Brain microvascular endothelial cell (primary cell): ENCODE measurements around the gene MLEC.

Experiments
- DNase-seq: peaks from one replicate; pipeline ENCODE4 v3.0.0-alpha.2; 2020
- H3K27ac ChIP-seq: fragments of 250-450 bp; sonication (Bioruptor Pico); 2 replicates; pipeline ENCODE4 v1.5.1; 2020; ENCODE audit warnings: mild to moderate bottlenecking, moderate library complexity
- H3K27me3 ChIP-seq: fragments of 250-450 bp; sonication (Bioruptor Pico); replicated peaks from 2 replicates; pipeline ENCODE4 v1.5.1; 2020; ENCODE audit warnings: mild to moderate bottlenecking
- H3K36me3 ChIP-seq: fragments of 250-450 bp; sonication (Bioruptor Pico); replicated peaks from 2 replicates; pipeline ENCODE4 v1.5.1; 2020; ENCODE audit warnings: mild to moderate bottlenecking
- H3K4me3 ChIP-seq: 2 replicates; pipeline ENCODE4 v1.5.1; 2011; ENCODE audit warnings: low read depth, mild to moderate bottlenecking, control low read depth, low read length, moderate library complexity
- in situ Hi-C: cut with HindIII; loops from 2 replicates; pipeline ENCODE4 v1.10.0; 2017; ENCODE audit warnings: low sequenced_read_pairs, low pct_ligation_motif_present
- TF ChIP-seq, protein P1 (sequence below): IDR thresholded peaks from 2 replicates; pipeline ENCODE4 v1.5.1; 2011; ENCODE audit warnings: low read depth, mild to moderate bottlenecking, moderate library complexity, low read length, control low read depth, inconsistent platforms; ENCODE audit errors: missing control alignments

The MLEC gene

GRCh38 chr12:120686151-120686689 lies 729 bp upstream of the MLEC start:
- in situ Hi-C loops: no loop called here
- TF ChIP-seq, protein P1, sequence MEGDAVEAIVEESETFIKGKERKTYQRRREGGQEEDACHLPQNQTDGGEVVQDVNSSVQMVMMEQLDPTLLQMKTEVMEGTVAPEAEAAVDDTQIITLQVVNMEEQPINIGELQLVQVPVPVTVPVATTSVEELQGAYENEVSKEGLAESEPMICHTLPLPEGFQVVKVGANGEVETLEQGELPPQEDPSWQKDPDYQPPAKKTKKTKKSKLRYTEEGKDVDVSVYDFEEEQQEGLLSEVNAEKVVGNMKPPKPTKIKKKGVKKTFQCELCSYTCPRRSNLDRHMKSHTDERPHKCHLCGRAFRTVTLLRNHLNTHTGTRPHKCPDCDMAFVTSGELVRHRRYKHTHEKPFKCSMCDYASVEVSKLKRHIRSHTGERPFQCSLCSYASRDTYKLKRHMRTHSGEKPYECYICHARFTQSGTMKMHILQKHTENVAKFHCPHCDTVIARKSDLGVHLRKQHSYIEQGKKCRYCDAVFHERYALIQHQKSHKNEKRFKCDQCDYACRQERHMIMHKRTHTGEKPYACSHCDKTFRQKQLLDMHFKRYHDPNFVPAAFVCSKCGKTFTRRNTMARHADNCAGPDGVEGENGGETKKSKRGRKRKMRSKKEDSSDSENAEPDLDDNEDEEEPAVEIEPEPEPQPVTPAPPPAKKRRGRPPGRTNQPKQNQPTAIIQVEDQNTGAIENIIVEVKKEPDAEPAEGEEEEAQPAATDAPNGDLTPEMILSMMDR: no peak
- peak overlapping the region; percentile 82 for H3K4me3 ChIP-seq
- peak overlapping the region; percentile 98 for H3K27ac ChIP-seq
- no peaks in the 10 kb centered on the region for H3K36me3 ChIP-seq
- peak; percentile 95 for DNase-seq
- no peaks in the 10 kb centered on the region for H3K27me3 ChIP-seq

GRCh38 chr12:120687578-120688289 lies 785 bp downstream of the MLEC start:
- in situ Hi-C loops: no loop called here
- Histone ChIP-seq H3K27ac (peak overlapping the region; percentile 98), H3K27me3 (no peaks in the 10 kb centered on the region), H3K4me3 (peak overlapping the region; percentile 82), H3K36me3 (no peaks in the 10 kb centered on the region)
- TF ChIP-seq, protein P1: no peak
- DNase-seq: no peak

GRCh38 chr12:120688527-120689071 lies 1.6 kb downstream of the MLEC start:
- Histone ChIP-seq H3K27ac (no peak overlapping the region), H3K36me3 (no peaks in the 10 kb centered on the region), H3K27me3 (no peaks in the 10 kb centered on the region), H3K4me3 (peak overlapping the region; percentile 82)
- in situ Hi-C loops: no loop called here
- TF ChIP-seq, protein P1: no peak
- DNase-seq: peak; percentile 31

DNA sequence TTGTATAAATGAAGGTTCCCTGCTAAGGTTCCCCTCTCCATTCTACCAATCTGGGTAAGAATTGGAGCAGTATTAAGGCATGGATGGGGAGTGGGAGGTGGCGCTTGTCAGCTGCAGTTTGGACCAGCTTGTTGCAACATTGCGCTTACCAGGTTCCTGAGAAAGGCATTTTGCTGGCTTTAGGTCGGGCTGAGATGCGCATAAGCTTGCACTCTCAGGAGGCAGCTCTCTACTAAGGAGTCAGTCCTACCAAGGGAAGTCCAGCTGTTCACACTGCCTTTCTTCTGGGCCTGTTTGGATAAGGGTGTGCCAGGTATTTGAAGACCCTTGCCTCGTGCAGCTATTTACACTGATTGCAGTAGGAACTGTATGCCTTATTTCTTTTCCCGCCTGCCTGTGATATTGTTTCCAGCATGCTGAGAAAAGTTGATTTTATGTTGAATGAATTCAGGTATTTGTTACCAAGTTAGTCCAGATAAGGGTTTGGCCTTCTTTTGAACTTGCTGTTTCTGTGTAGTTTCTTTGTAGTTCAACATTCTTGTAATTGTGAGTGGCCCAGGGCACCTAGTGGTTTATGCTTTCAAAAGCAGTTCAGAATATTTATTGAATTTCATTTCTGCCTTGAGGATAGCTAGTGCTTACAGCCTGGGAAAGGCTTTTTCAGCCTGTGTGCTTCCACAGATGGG lies 2.6 kb downstream of the MLEC start:
- peak overlapping the region; percentile 82 for H3K4me3 ChIP-seq
- H3K36me3 ChIP-seq: peaks cover 7% of the 10 kb centered on the region
- H3K27me3 ChIP-seq: no peaks in the 10 kb centered on the region
- TF ChIP-seq, protein P1: no peak
- in situ Hi-C loops: no loop called here
- no peak overlapping the region for H3K27ac ChIP-seq
- DNase-seq: peak; percentile 10

DNA sequence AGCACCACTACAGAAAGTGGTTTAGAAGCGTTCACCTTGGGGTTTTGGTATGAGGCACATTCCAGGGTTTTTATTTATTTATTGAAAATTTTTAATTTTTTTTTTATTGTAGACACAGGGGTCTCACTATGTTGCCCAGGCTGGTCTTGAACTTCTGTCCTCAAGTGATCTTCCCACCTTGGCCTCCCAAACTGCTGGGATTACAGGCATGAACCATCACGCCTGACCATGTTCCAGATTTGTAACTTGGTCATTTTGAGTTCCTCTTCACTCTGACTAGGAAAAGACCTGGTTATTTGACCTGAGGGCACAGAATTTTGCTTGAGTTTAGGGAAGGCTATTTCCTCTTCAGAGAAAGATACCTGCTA lies 3.1 kb downstream of the MLEC start:
- in situ Hi-C loops: no loop called here
- no peak overlapping the region for H3K27ac ChIP-seq
- TF ChIP-seq, protein P1: no peak
- no peaks in the 10 kb centered on the region for H3K27me3 ChIP-seq
- H3K36me3 ChIP-seq: peaks cover 13% of the 10 kb centered on the region
- no peak overlapping the region for H3K4me3 ChIP-seq
- no peak for DNase-seq
